ENCODE results near the gene PEX5L. TPM values are rescaled to one million over a fixed set of nuclear protein-coding genes. Genes with fewer than 3 reads are reported as not detected.

The PEX5L gene, protein sequence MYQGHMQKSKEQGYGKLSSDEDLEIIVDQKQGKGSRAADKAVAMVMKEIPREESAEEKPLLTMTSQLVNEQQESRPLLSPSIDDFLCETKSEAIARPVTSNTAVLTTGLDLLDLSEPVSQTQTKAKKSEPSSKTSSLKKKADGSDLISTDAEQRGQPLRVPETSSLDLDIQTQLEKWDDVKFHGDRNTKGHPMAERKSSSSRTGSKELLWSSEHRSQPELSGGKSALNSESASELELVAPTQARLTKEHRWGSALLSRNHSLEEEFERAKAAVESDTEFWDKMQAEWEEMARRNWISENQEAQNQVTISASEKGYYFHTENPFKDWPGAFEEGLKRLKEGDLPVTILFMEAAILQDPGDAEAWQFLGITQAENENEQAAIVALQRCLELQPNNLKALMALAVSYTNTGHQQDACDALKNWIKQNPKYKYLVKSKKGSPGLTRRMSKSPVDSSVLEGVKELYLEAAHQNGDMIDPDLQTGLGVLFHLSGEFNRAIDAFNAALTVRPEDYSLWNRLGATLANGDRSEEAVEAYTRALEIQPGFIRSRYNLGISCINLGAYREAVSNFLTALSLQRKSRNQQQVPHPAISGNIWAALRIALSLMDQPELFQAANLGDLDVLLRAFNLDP
- 3.4 and 4.6 TPM in 2 replicates for total RNA-seq (2013; cell fraction: nucleolus; rRNA removed)
- total RNA-seq (2014; rRNA removed): 0.51 and 0.54 TPM in 2 replicates
- total RNA-seq (2014; rRNA removed; fragmentation: Illumina TruSeq; extraction: Trizol): 0.55 and 0.63 TPM in 2 replicates
- 0.51 and 0.92 TPM in 2 replicates for total RNA-seq (2021)
- 0.60 TPM for polyA plus RNA-seq (2011; ENCODE audit: low read depth)
- 17.0 and 29.5 TPM in 2 replicates for polyA plus RNA-seq (2011; rRNA removed)
- 8.1 and 10.8 TPM in 2 replicates for polyA plus RNA-seq (2011; cell fraction: cytosol; rRNA removed)
- 11.9 TPM in 2 replicates for polyA plus RNA-seq (2011; cell fraction: nucleus; rRNA removed)
- polyA plus RNA-seq (2012): 0.28 and 0.44 TPM in 2 replicates
- polyA plus RNA-seq (2014; fragmentation: Illumina TruSeq; extraction: Trizol): 0.31 and 0.84 TPM in 2 replicates
- under 1 TPM; 0.11 to 0.13 TPM for polyA plus RNA-seq (2014; fragmentation: Nextera tagmentation; extraction: Ambion mirVana)
- polyA plus RNA-seq (2014; rRNA removed): 0.38 and 0.54 TPM in 2 replicates
- polyA plus RNA-seq (2016; fragmentation: Nextera tagmentation; extraction: Ambion mirVana): under 1 TPM; 0.25 to 0.48 TPM
- polyA minus RNA-seq (2011; rRNA and poly(A)+ RNA removed): 21.0 and 21.6 TPM in 2 replicates
- 14.8 and 19.0 TPM in 2 replicates for polyA minus RNA-seq (2011; cell fraction: cytosol; rRNA and poly(A)+ RNA removed)
- polyA minus RNA-seq (2011; cell fraction: nucleus; rRNA and poly(A)+ RNA removed): 17.3 and 19.1 TPM in 2 replicates
- Bru-seq, nascent RNA: percentile 44 among the genes with signal in this experiment
- BruChase-seq, experiment 1, labeled RNA remaining after a 6-hour chase: percentile 37 among the genes with signal in this experiment
- percentile 40 among the genes with signal in this experiment for BruChase-seq, experiment 2, labeled RNA remaining after a 2-hour chase
- long read RNA-seq, experiment 1, full-length matches to known transcripts: 1 of 4 reads
- long read RNA-seq, experiment 1, partial matches to known transcripts: 0 of 4 reads
- long read RNA-seq, experiment 1, other reads (novel, unspliced or antisense): 3 of 4 reads
- long read RNA-seq, experiment 2, full-length matches to known transcripts: 11 of 31 reads
- long read RNA-seq, experiment 2, partial matches to known transcripts: 2 of 31 reads
- long read RNA-seq, experiment 2, other reads (novel, unspliced or antisense): 18 of 31 reads

DNA sequence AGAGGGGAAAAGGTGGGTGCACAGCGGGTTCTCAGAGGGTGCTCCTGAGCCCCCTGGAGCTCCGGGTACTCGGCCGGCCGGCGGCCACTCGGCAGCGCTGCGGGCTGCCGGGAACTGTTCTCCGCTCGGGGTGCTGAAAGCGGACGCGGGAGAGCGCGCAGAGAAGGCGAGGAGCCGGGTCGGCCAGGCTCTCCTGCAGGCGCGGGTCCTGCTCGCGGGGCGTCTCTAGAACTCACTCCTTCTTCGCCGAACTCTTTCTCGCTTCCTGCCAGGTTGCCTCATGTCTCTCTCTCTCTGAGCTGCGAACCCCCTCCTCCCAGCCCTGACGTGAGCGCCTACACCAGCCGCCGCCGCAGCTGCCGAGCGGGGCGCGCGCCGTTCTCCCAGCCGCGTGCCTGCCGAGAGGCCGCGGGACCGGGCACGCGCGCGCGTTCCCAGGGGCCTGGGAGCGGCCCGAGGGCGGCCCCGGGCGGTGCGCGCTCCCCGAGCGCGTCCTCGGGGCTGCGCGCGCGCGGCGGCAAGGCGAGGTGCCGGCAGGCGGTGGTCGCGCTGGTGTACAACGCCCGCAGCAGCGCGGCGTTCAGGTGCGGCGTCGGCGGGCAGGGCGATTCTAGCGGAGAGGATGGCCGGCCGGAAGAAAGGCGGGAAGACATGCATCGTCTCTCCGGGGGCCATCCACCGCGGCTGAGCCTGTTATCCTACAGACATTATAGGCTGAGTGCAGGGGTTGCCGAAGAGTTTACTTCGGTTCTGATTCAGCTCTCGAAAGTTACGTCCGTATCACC is at the start of gene PEX5L:
Gene PEX5L (minus strand): TSS at position 267 of the 785 bp plus-strand sequence. CDS start 338 bp downstream, outside the sequence.
- Histone ChIP-seq H3K36me3 (ENCODE audit: control insufficient read depth in 2 of 2, insufficient read depth in 2 of 2, low read length in 1 of 2) (no peaks in the 10 kb centered on the region), H4K20me1 (ENCODE audit: control insufficient read depth, insufficient read depth) (no peaks in the 10 kb centered on the region), H3K79me2 (ENCODE audit: control insufficient read depth, insufficient read depth, low read length) (no peaks in the 10 kb centered on the region), H3K4me2 (ENCODE audit: control insufficient read depth, insufficient read depth) (peak within 1 kb of the TSS; percentile 99), H3K9ac (ENCODE audit: control insufficient read depth, insufficient read depth, low read length) (no peak within 1 kb of the TSS; the same call in 1 of the 2 replicates), H3K4me3 (peak within 1 kb of the TSS; percentile 65), H3K9me3 (replicated peaks; ENCODE audit: control insufficient read depth, insufficient read depth, low read length) (no peaks in the 10 kb centered on the region), H3K27me3 (replicated peaks in 1 of 2; ENCODE audit: control insufficient read depth in 2 of 2, insufficient read depth in 2 of 2, low read length in 1 of 2) (0 out of 4 replicates have a peak, but pooled peaks cover 0 to 3% of the 10 kb centered on the region in 2 experiments), H3K27ac (ENCODE audit: control insufficient read depth, insufficient read depth) (no peak within 1 kb of the TSS), H2AFZ (ENCODE audit: control insufficient read depth, low read depth, low read length) (peak within 1 kb of the TSS; percentile 60), H3K4me1 (ENCODE audit: control insufficient read depth, insufficient read depth, low read length) (peaks cover 5% of the 10 kb centered on the region; the same call in 1 of the 2 replicates)
- in situ Hi-C loops (cut with MboI): no loop called here
- no peak for FAIRE-seq
- RAD21 ChIA-PET (ENCODE audit: unreplicated experiment): interaction anchor here (1.1 to 1.7 kb wide), 4 partner anchors 62 to 155 kb away, joined by 3 to 7 read pairs (median 6); no protein-coding TSS in a partner anchor
- intact Hi-C loops (cut with micrococcal nuclease; ENCODE audit: unreplicated experiment): loop anchor here (5.0 kb wide), 2 partner anchors 80 to 560 kb away; no protein-coding TSS in a partner anchor
- WGBS (ENCODE audit: insufficient coverage, insufficient replicate concordance, low lambda C conversion rate, missing lambda C conversion rate): 66% methylated on average over 85 of the region's 96 CpGs
- no TSS peak for BruUV-seq (replicated peaks)
- DNase-seq (ENCODE audit: low read depth, low spot score): no peak
- CTCF ChIA-PET: interaction anchor here (0.6 to 2.0 kb wide), 10 partner anchors 8 to 603 kb away, joined by 3 to 13 read pairs (median 3); no protein-coding TSS in a partner anchor
- SMC1A ChIA-PET (ENCODE audit: uncharacterized antibody, unreplicated experiment): interaction anchor here (0.6 to 2.0 kb wide), 9 partner anchors 12 to 116 kb away, joined by 3 to 9 read pairs (median 5); no protein-coding TSS in a partner anchor
- ATAC-seq: peak; percentile 93
- POLR2A ChIA-PET: no interaction called here
- TF ChIP-seq HDAC6 (IDR thresholded peaks at IDR 0.05; ENCODE audit: unreplicated experiment) (no peak), SIN3A (IDR thresholded peaks at IDR 0.05; ENCODE audit: low read depth, low read length) (peak; percentile 71; the same call in 1 of the 2 replicates), HDGF (IDR thresholded peaks at IDR 0.05) (no peak), POLR2AphosphoS5 (IDR thresholded peaks at IDR 0.05; ENCODE audit: low read length) (no peak), DPF2 (IDR thresholded peaks at IDR 0.05) (0 out of 2 replicates have a peak, but pooled peaks have one; percentile 40), EED (IDR thresholded peaks at IDR 0.05; ENCODE audit: low read depth) (no peak), NR2F1 (conservative IDR thresholded peaks at IDR 0.05) (no peak), RAD21 (IDR thresholded peaks at IDR 0.05; ENCODE audit: insufficient read depth, low read depth, low read length) (peak; percentile 17; the same call in 1 of the 2 replicates), MTA3 (IDR thresholded peaks at IDR 0.05; ENCODE audit: borderline replicate concordance, low read length) (no peak), RAD51 (IDR thresholded peaks at IDR 0.05) (no peak), CBX3 (IDR thresholded peaks at IDR 0.05; ENCODE audit: borderline replicate concordance, low read depth) (no peak)
- TF ChIP-seq, protein P1, sequence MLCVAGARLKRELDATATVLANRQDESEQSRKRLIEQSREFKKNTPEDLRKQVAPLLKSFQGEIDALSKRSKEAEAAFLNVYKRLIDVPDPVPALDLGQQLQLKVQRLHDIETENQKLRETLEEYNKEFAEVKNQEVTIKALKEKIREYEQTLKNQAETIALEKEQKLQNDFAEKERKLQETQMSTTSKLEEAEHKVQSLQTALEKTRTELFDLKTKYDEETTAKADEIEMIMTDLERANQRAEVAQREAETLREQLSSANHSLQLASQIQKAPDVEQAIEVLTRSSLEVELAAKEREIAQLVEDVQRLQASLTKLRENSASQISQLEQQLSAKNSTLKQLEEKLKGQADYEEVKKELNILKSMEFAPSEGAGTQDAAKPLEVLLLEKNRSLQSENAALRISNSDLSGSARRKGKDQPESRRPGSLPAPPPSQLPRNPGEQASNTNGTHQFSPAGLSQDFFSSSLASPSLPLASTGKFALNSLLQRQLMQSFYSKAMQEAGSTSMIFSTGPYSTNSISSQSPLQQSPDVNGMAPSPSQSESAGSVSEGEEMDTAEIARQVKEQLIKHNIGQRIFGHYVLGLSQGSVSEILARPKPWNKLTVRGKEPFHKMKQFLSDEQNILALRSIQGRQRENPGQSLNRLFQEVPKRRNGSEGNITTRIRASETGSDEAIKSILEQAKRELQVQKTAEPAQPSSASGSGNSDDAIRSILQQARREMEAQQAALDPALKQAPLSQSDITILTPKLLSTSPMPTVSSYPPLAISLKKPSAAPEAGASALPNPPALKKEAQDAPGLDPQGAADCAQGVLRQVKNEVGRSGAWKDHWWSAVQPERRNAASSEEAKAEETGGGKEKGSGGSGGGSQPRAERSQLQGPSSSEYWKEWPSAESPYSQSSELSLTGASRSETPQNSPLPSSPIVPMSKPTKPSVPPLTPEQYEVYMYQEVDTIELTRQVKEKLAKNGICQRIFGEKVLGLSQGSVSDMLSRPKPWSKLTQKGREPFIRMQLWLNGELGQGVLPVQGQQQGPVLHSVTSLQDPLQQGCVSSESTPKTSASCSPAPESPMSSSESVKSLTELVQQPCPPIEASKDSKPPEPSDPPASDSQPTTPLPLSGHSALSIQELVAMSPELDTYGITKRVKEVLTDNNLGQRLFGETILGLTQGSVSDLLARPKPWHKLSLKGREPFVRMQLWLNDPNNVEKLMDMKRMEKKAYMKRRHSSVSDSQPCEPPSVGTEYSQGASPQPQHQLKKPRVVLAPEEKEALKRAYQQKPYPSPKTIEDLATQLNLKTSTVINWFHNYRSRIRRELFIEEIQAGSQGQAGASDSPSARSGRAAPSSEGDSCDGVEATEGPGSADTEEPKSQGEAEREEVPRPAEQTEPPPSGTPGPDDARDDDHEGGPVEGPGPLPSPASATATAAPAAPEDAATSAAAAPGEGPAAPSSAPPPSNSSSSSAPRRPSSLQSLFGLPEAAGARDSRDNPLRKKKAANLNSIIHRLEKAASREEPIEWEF (IDR thresholded peaks at IDR 0.05; ENCODE audit: insufficient replicate concordance, low read depth, low read length): no peak
